ENCODE results near the gene NUDCD3. TPM values are rescaled to one million over a fixed set of nuclear protein-coding genes. Genes with fewer than 3 reads are reported as not detected.

Gene NUDCD3
- total RNA-seq, 1 donor from 2014 or later = 91.0 TPM

DNA sequence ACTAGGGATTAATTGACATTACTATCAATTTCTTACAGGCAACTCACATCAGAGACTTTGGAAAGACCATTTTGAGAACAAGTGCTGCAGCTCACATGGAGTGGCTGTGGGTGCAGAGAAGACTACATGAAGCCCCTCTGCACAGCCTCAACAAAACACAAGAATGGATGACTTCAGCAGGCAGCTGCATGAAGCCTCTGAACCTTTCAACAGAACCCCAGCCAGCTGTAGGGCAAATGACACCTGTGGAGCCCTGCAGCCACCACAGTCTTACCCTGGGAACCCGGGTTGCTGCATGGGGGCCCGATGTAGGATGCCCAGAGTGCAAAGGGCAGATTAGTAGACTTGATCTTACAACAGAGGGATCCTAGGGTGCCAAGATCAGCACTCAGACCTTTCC lies 103.1 kb downstream of the NUDCD3 start:
- Histone ChIP-seq H3K4me3 (no peak overlapping the region), H3K9me3 (no peaks in the 10 kb centered on the region), H3K27me3 (no peaks in the 10 kb centered on the region), H3K27ac (no peak overlapping the region), H3K36me3 (peaks cover 78% of the 10 kb centered on the region), H3K4me1 (no peaks in the 10 kb centered on the region)
- DNase-seq (no peak), ATAC-seq (no peak)
- intact Hi-C loops (cut with DNase I) = no loop called here
- TF ChIP-seq CTCF (IDR thresholded peaks at IDR 0.05) = no peak

DNA sequence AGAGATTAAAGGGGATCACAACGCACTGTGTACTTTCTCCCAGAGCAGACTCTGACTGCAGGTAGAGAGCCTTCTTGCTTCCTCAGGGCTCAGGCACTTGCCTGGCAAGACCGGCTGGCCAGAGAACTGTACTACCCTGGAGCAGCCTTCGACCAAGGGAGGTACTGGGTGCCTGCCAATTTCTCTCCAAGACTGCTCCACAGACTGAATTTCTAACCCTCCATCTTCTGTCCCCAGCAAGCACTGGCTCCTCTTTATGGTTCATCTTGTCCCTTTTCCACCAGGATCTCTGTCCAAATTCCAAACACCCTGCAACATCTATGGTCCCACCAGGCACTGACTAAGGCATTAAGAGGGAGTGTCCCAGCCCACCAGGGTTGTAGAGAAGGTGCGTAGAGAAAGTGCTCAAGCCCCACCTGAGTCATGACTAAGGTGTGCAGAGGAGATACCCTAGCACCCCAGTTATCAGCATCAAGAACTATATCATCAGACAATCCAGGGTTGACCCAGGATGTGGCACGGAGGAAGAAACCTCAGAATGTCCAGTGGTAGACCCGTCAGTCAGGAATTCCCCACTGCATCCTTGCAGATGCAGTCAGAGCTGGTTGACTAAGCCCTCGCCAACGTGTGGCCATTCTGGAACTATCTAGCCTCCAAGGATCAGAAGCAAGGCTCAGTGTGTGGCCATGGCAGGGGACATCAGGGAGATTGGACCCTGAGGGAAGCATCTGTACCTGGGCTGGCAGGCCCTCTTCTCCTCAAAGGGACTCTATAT lies 104.1 kb downstream of the NUDCD3 start:
- TF ChIP-seq CTCF (IDR thresholded peaks at IDR 0.05) = no peak
- intact Hi-C loops (cut with DNase I) = no loop called here
- no peaks in the 10 kb centered on the region for H3K9me3 ChIP-seq
- no peak overlapping the region for H3K4me3 ChIP-seq
- H3K4me1 ChIP-seq = no peaks in the 10 kb centered on the region
- no peaks in the 10 kb centered on the region for H3K27me3 ChIP-seq
- DNase-seq = no peak
- H3K36me3 ChIP-seq = peaks cover 73% of the 10 kb centered on the region
- H3K27ac ChIP-seq = no peak overlapping the region
- no peak for ATAC-seq

- DNase-seq = no peak
- intact Hi-C loops (cut with DNase I) = no loop called here
- no peak for TF ChIP-seq CTCF (IDR thresholded peaks at IDR 0.05)
- no peak overlapping the region for H3K27ac ChIP-seq
- H3K36me3 ChIP-seq = peaks cover 65% of the 10 kb centered on the region
- H3K27me3 ChIP-seq = no peaks in the 10 kb centered on the region
- no peak for ATAC-seq
- no peak overlapping the region for H3K4me3 ChIP-seq
- no peaks in the 10 kb centered on the region for H3K9me3 ChIP-seq
- no peaks in the 10 kb centered on the region for H3K4me1 ChIP-seq
Measured at GRCh38 chr7:44385434-44386138, 104.9 kb downstream of the NUDCD3 start.

GRCh38 chr7:44384586-44385433 lies 105.6 kb downstream of the NUDCD3 start:
- H3K4me3 ChIP-seq = no peak overlapping the region
- H3K36me3 ChIP-seq = peaks cover 57% of the 10 kb centered on the region
- ATAC-seq (no peak), DNase-seq (no peak)
- no peak for TF ChIP-seq CTCF (IDR thresholded peaks at IDR 0.05)
- no peaks in the 10 kb centered on the region for H3K4me1 ChIP-seq
- intact Hi-C loops (cut with DNase I) = no loop called here
- no peak overlapping the region for H3K27ac ChIP-seq
- no peaks in the 10 kb centered on the region for H3K27me3 ChIP-seq
- H3K9me3 ChIP-seq = no peaks in the 10 kb centered on the region

DNA sequence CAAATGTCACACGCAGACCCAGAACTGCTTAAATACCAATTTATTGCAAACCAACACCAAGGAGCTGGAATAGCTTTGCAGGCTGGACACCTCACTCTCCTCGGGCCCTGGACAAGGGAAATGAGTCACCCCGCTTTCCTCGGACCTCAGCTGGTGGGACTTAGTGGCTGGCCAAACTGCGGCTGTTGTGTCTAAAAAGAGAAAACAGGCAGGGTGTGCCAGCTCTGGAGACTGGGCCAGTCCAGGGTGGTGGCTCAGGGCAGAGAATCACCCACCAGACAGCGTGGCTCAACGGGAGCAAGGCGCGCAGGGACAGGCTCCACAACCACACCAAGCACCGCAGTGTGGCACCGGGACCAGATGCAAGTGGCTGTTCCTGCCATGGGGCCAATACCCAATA lies 106.9 kb downstream of the NUDCD3 start:
- no peak overlapping the region for H3K4me3 ChIP-seq
- intact Hi-C loops (cut with DNase I) = no loop called here
- TF ChIP-seq CTCF (IDR thresholded peaks at IDR 0.05) = no peak
- no peaks in the 10 kb centered on the region for H3K27me3 ChIP-seq
- H3K4me1 ChIP-seq = no peaks in the 10 kb centered on the region
- DNase-seq (no peak), ATAC-seq (no peak)
- H3K9me3 ChIP-seq = no peaks in the 10 kb centered on the region
- peaks cover 45% of the 10 kb centered on the region for H3K36me3 ChIP-seq
- H3K27ac ChIP-seq = no peak overlapping the region
